HEK293T (cell line): Measurements from ENCODE around the gene ING4.

Experiments
- LEF1 ChIP-seq: fragments of 450-650 bp; IDR thresholded peaks from 2 replicates; pipeline ENCODE4 v1.6.1; 2017; ENCODE audit warnings: mild to moderate bottlenecking, borderline replicate concordance
- TARDBP ChIP-seq: fragments of 450-650 bp; IDR thresholded peaks from 2 replicates; pipeline ENCODE4 v1.6.1; 2016

DNA sequence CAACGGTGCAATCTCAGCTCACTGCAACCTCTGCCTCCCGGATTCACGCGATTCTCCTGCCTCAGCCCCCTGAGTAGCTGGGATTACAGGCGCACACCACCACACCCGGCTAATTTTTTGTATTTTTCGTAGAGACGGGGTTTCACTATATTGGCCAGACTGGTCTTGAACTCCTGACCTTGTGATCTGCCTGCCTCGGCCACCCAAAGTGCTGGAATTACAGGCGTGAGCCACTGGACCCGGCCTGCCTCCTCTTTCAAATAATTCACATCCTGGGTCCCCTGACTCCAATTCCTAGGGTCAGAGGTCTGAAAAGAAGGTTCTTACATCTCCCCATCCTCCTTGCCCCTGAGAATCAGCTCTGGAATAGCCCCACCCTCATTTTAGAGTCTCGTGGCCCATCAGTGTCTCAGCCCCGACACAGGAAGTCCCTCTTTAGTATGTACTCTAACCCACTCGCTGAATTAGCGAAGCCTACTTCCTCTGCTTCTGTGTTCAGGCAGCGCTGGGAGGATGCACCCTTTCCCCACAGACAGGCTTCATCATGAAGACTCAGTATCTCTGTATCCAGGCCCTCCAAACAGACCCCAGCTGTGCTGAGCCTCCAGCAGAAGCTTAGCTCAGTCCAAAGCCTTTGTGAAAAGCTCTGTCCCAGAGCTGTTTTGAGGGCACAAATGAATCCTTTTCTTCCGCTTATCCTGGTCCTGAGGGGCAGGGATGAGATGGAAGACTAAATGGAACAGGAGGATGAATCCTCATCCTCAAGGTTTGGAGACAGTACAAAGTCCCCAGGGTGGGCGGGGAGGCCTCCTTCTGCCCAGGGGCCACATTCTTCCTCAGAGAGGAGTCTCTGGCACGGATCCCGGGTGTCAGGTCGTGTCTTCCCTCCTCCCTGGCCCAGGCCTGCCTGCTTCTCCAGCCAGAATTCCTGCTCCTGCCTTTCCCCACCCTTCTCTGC lies 30.6 kb downstream of the ING4 start:
- TF ChIP-seq TARDBP (no peak), LEF1 (no peak)
